Aorta (tissue), 5 donors: ENCODE measurements around the gene MT1M. TPM values are rescaled to one million over a fixed set of nuclear protein-coding genes. Genes with fewer than 3 reads are reported as not detected.

Experiments used
- ATAC-seq: fragments of 200-7000 bp; cut with Tn5 transposase; one replicate; pipeline ENCODE4 v1.9.1; 2022; ENCODE audit warnings: moderate library complexity; ENCODE audit not compliant: low FRiP score
- DNase-seq, 2 donors: peaks; one replicate each; pipeline ENCODE4 v3.0.0-alpha.2; 2020
- H3K27ac ChIP-seq, 2 donors: one replicate each; pipeline ENCODE4 v1.5.1; 2013; ENCODE audit warnings: low read length in 2 of 2, mild to moderate bottlenecking in 2 of 2, moderate library complexity in 2 of 2, control low read depth in 1 of 2, inconsistent platforms in 1 of 2, low read depth in 1 of 2
- H3K27me3 ChIP-seq, 2 donors: one replicate each; pipeline ENCODE4 v1.6.1; 2013; ENCODE audit warnings: control low read depth in 1 of 2, low read length in 1 of 2, mild to moderate bottlenecking in 1 of 2, moderate library complexity in 1 of 2; ENCODE audit not compliant: insufficient read depth in 2 of 2, control insufficient read depth in 1 of 2
- H3K36me3 ChIP-seq, 2 donors: one replicate each; pipeline ENCODE4 v1.6.1; 2013; ENCODE audit warnings: control low read depth in 1 of 2, low read length in 1 of 2, mild to moderate bottlenecking in 1 of 2; ENCODE audit not compliant: insufficient read depth in 2 of 2, control insufficient read depth in 1 of 2
- H3K4me1 ChIP-seq, 2 donors: one replicate each; pipeline ENCODE4 v1.6.1; 2013; ENCODE audit warnings: low read length in 2 of 2, control low read depth in 1 of 2, mild to moderate bottlenecking in 1 of 2, moderate library complexity in 1 of 2; ENCODE audit not compliant: insufficient read depth in 2 of 2, control insufficient read depth in 1 of 2
- H3K4me3 ChIP-seq, 2 donors: one replicate each; pipeline ENCODE4 v1.5.1; 2013; ENCODE audit warnings: low read length in 2 of 2, control low read depth in 1 of 2, mild to moderate bottlenecking in 1 of 2
- H3K9me3 ChIP-seq: one replicate; pipeline ENCODE4 v1.6.1; 2013; ENCODE audit warnings: mild to moderate bottlenecking, low read length; ENCODE audit not compliant: control insufficient read depth
- WGBS, 2 donors: extraction: QIAGEN DNeasy Blood & Tissue Kit; methylation state at CpG; one replicate each; pipeline ENCODE4 v1.1.7; 2013; 5-methylcytosine and 5-hydroxymethylcytosine counted together
- intact Hi-C, 2 donors: fragments of 100-400 bp; cut with DNase I; formaldehyde crosslinking; loops; one replicate each; pipeline versions ENCODE4 v1.14.2 to v1.15.0; 2022
- polyA plus RNA-seq, 2 donors: library from polyadenylated mRNA; stranded (reverse); fragments of 200-250 nt; gene quantifications; one replicate each; pipeline ENCODE4 v1.2.3, GENCODE V29; 2013
- total RNA-seq, 2 donors: library from RNA; stranded (reverse); fragmentation: NEBNext Ultra II Directional; extraction: Animal tissue kit (Norgen Biotek cat#: 25700); gene quantifications; one replicate each; pipeline ENCODE4 v1.2.1, GENCODE V29; 2021
- donor health status: healthy with polysubstance abuse.
- donor health status: Bipolar disorder and iron deficiency.
- donor health status: DM: no; HTN: no; CAD: no.
- donor health status: DM: no; HTN: no; CAD: no.
- donor health status: DM: yes; HTN: yes; CAD: no.

Gene MT1M
- total and polyA plus RNA-seq, 4 donors: 11.8 to 129 (median 56.1) TPM

DNA sequence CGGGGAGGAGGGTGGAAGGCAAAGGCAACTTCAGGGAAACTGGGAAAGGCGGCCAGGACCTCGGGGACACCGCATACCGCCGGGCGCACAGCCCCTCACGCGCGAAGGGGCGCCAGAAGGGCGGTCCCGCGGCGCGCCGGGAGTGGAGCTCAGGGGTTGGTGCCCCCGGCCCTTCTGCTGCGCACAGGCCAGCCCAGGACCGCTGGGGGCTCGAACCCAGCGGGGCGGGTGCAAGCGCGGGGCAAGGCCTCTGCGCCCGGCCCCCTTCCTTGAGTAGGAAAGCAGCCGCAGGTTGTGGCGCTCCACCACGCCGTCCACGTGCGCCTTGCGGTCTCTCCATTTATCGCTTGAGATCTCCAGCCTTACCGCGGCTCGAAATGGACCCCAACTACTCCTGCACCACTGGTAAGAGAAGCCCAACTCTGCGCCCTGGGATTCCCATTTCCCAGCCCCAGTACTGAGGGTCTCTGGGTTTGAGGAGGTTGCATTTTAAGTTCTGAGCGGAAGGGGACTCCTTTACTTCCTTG lies 3.0 kb downstream of the MT1M start:
- H3K27me3 ChIP-seq: no peaks in the 10 kb centered on the region
- 46 to 59% methylated on average over 31 to 40 of the region's 40 CpGs for WGBS, 2 donors

DNA sequence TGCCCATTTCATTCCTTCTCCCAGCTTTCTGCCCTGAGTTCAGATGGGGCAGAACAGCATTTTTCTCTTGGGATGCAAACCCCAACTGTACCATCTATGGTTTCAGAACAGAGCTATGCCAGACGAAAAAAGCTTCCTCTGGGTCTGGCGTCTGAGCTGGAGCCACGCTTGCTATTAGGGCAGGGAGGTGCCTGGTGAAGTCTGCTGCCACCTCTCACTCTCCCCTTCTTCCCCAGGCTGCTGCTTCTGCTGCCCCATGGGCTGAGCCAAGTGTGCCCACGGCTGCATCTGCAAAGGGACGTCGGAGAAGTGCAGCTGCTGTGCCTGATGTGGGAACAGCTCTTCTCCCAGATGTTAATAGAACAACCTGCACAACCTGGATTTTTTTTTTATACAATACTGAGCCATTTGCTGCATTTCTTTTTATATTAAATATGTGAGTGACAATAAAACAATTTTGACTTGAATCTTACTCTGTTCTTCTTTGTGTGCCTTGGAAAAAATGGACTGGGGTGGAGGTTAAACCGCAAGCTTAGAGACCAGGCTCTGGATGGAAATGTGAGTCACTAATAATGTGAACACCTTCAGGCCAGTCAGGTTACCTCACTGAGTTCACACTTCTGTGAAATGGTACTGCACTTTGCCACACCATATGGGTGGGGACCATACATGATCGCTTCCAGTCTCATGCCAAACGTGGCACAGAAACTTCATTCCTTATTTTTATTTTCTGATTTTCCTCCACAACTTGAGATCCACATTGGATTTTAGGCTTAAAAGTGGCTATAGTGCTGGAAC lies 4.4 kb downstream of the MT1M start:
- Histone ChIP-seq H3K4me3 (no peak overlapping the region), H3K27me3 (no peaks in the 10 kb centered on the region), H3K27ac (no peak overlapping the region), H3K9me3 (no peaks in the 10 kb centered on the region), H3K4me1 (no peaks in the 10 kb centered on the region), H3K36me3 (no peaks in the 10 kb centered on the region)
- WGBS, 2 donors: 85% methylated on average over 9 of the region's 9 CpGs
- DNase-seq (no peak), ATAC-seq (no peak)
- intact Hi-C loops: no loop called here

More for the DNA sequence above, 3.0 kb downstream of the MT1M start:
- intact Hi-C loops: no loop called here
- no peak for ATAC-seq
- Histone ChIP-seq H3K27ac (no peak overlapping the region), H3K9me3 (no peaks in the 10 kb centered on the region), H3K4me1 (no peaks in the 10 kb centered on the region), H3K36me3 (no peaks in the 10 kb centered on the region), H3K4me3 (no peak overlapping the region)
- no peak for DNase-seq

DNA sequence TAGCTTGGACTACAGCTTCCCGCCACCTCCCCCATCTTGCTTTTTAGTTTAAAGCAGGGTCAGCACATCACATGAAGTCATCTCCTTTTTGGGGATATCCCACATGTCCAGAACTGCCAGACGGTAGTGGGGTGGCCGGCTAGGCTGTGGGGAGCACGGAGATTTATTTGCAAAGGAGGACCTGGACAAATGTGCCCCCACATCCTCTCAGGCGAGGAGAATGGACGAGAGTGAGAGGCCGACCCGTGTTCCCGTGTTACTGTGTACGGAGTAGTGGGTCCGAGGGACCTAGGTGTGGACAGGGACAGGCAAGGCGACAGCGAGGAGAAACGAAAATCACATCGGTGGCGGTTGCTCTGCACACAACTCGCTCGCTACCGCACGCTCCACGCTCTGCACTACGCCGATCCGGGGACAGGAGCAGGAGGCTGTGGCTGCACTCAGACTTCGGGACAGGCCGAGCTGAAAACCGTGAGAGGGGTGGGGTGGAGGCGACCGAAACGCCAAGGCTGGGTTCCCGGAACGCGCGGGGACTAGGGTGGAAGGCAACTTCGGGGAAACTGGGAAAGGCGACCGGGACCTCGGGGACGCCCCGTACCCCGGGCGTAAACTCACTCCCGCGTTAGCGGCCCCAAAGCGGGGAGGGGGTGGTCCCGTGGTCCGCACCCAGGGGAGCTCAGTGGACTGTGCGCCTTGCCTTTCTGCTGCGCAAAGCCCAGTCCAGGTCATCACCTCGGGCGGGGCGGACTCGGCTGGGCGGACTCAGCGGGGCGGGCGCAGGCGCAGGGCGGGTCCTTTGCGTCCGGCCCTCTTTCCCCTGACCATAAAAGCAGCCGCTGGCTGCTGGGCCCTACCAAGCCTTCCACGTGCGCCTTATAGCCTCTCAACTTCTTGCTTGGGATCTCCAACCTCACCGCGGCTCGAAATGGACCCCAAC lies 5.6 kb downstream of the MT1M start, which contains the start of gene MT1A:
TSS of gene MT1A (plus strand) at position 853 of the 937 bp plus-strand sequence. CDS start at position 926, 73 bp downstream.
- ATAC-seq (peak; percentile 90), DNase-seq (peak; percentile 89 to 95)
- intact Hi-C loops: no loop called here
- peak within 1 kb of the TSS in 1 of 2 donors; percentile 39 for H3K27ac ChIP-seq
- no peaks in the 10 kb centered on the region for H3K4me1 ChIP-seq
- 20 to 23% methylated on average over 68 of the region's 68 CpGs for WGBS, 2 donors
- H3K27me3 ChIP-seq: no peaks in the 10 kb centered on the region
- H3K9me3 ChIP-seq: no peaks in the 10 kb centered on the region
- no peaks in the 10 kb centered on the region for H3K36me3 ChIP-seq
- no peak within 1 kb of the TSS for H3K4me3 ChIP-seq

DNA sequence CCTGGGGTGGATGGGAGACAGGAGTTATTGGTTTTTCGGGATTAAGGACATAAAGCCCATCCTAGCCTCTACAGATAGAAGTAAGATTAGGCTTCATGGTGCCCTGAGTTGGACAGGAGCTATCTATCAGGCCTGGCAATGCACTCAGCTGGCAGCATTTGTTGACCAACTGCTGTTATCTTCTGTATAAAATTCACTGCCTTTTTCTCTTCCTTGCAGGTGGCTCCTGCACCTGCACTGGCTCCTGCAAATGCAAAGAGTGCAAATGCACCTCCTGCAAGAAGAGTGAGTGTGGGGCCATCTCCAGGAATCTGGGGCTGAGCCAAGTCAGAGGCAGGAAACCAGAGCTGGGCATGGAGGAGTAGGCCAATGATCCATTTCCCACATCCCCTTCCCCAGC lies 6.6 kb downstream of the MT1M start:
- DNase-seq (no peak), ATAC-seq (no peak)
- intact Hi-C loops: no loop called here
- 60 to 64% methylated on average over 1 of the region's 1 CpG for WGBS, 2 donors
- H3K4me1 ChIP-seq: no peaks in the 10 kb centered on the region
- no peaks in the 10 kb centered on the region for H3K9me3 ChIP-seq
- H3K36me3 ChIP-seq: no peaks in the 10 kb centered on the region
- no peak overlapping the region for H3K27ac ChIP-seq
- H3K4me3 ChIP-seq: no peak overlapping the region
- H3K27me3 ChIP-seq: no peaks in the 10 kb centered on the region

DNA sequence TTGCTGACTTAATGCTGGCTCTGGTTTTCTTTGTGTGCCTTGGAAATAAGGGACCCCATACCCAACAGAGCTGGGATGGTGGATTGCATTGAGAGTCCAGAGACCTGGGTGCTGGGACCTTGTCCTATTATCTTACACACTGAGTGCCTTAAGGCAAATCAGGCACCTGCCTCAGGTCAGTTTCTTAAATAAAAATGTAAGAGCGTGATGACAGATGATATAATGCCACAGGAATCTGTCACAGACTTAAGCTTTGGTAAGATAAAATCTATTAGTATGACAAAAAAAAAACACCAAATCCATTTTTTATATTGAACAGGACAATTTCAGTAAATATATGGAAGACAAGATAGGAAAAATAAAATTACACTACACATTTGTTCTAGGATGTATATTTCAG lies 7.6 kb downstream of the MT1M start:
- intact Hi-C loops: loop anchor here in 1 of 2 donors (5.0 kb wide), 2 partner anchors 38 to 42 kb away; partner anchors contain the start of gene MT1X
- H3K27ac ChIP-seq: no peak overlapping the region
- no peaks in the 10 kb centered on the region for H3K9me3 ChIP-seq
- H3K36me3 ChIP-seq: no peaks in the 10 kb centered on the region
- ATAC-seq: no peak
- DNase-seq: no peak
- no peaks in the 10 kb centered on the region for H3K4me1 ChIP-seq
- 82 to 90% methylated on average over 1 of the region's 1 CpG for WGBS, 2 donors
- no peak overlapping the region for H3K4me3 ChIP-seq
- no peaks in the 10 kb centered on the region for H3K27me3 ChIP-seq

DNA sequence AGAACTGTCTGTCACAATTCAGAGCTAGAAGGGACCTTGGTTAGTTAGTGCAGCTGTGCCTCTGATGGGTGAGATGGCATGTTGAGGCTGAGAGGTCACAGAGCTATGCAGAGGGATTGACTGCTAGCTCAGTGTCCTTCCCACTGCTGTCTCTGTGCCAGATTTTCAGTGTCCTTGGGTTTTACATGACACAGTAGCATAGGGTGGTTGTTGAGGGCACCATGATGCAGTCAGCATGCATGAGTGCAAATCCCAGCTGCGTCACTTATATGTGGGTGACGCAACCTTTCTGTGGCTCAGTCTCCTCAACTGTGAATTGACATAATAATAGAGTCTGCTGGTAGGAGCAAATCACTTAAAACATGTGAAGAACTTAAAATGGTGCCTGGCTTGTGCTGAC lies 8.7 kb downstream of the MT1M start:
- DNase-seq: no peak
- H3K4me3 ChIP-seq: no peak overlapping the region
- H3K4me1 ChIP-seq: no peaks in the 10 kb centered on the region
- H3K9me3 ChIP-seq: no peaks in the 10 kb centered on the region
- H3K27ac ChIP-seq: no peak overlapping the region
- no peak for ATAC-seq
- 97% methylated on average over 2 of the region's 2 CpGs for WGBS, 2 donors
- no peaks in the 10 kb centered on the region for H3K36me3 ChIP-seq
- intact Hi-C loops: loop anchor here in 1 of 2 donors (5.0 kb wide), 2 partner anchors 39 to 41 kb away; partner anchors contain the start of gene MT1X
- H3K27me3 ChIP-seq: no peaks in the 10 kb centered on the region

DNA sequence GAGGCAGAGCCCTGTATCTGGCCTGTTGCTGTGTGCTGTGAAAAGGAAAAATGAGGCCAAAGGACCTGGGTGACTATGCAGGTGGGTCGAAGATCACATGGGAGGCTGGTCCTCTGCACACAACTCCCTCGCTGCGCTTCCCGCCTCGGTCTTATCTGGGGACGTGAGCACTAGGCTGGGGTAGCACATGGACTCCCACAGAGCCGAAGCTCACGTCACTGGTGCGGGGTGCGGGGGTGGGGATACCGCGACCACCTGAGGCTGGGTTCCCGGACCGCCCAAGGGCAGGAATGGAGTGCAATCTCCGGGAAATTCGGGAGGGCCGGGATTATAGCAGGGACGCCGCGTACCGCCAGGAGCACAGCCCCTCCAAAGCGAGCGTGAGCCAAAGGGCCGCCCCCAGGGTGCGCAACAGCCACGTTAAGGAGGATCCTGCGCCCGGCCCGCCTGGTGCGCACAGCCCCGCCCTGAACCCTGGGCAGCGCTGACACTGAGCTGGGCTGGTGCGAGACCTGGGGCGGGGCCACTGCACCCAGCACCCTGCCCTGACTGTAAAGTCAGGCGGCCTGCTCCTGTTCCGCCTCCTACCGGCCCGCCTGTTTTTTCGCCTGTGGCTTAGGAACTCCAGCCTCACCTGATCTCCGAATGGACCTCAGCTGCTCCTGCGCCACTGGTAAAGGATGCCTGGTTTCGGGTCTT lies 10.8 kb downstream of the MT1M start:
- Histone ChIP-seq H3K36me3 (no peaks in the 10 kb centered on the region), H3K4me1 (no peaks in the 10 kb centered on the region), H3K27me3 (no peaks in the 10 kb centered on the region), H3K9me3 (no peaks in the 10 kb centered on the region), H3K27ac (peak overlapping the region in 1 of 2 donors; percentile 15), H3K4me3 (no peak overlapping the region)
- DNase-seq (peak; percentile 89 to 93), ATAC-seq (peak; percentile 89)
- 9 to 11% methylated on average over 42 of the region's 42 CpGs for WGBS, 2 donors
- intact Hi-C loops: loop anchor here (2.0 to 5.0 kb wide), 3 partner anchors 38 to 41 kb away; partner anchors contain the start of gene MT1X (in 1 of the 2)

DNA sequence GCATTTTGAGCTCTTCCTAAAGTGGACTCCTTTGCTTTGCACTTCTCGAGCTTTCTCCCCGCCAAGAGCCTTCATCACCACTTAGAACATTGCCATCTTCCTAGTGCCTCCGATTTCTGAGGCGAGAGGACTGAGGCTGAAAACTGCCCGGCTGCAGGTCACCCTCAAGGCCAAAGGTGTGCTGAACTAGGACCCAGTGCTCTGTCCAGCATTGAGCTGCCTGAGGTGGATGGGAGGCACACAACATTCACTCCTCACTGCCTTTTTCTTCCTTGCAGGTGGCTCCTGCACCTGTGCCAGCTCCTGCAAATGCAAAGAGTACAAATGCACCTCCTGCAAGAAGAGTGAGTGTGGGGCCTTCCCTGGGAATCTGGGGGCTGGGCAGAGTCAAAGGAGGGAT lies 11.4 kb downstream of the MT1M start:
- 69 to 70% methylated on average over 5 of the region's 5 CpGs for WGBS, 2 donors
- Histone ChIP-seq H3K9me3 (no peaks in the 10 kb centered on the region), H3K4me3 (no peak overlapping the region), H3K4me1 (no peaks in the 10 kb centered on the region), H3K27ac (no peak overlapping the region), H3K27me3 (no peaks in the 10 kb centered on the region), H3K36me3 (no peaks in the 10 kb centered on the region)
- DNase-seq: no peak
- intact Hi-C loops: loop anchor here (2.0 to 5.0 kb wide), 3 partner anchors 38 to 42 kb away; partner anchors contain the start of gene MT1X (in 1 of the 2)
- no peak for ATAC-seq
